ENCODE measurements around the gene CMTM8. TPM values are rescaled to one million over a fixed set of nuclear protein-coding genes. Genes with fewer than 3 reads are reported as not detected.

Gene CMTM8
- total RNA-seq, 1 experiment from 2014 or later, result 9.0 TPM

DNA sequence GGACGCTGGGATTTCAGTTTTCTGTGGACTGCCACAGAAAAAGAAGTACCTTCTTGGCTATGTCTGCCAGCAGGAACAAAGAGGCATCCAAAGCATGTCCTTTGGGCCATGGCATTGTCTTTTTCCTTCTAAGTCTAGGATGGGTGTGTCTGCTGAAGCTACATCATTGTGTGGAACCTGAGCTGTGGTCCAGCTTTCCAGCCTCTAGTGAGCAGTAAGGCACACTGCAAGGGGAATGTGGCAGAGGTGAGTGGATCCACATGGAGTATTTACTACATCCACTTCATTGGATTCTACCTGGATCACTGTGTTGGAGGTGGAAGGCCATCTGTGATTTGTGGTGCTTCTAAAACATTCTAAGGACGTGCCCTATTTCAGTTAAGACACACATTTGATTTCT lies 23.7 kb downstream of the CMTM8 start (continued):
- TF ChIP-seq, protein P1, sequence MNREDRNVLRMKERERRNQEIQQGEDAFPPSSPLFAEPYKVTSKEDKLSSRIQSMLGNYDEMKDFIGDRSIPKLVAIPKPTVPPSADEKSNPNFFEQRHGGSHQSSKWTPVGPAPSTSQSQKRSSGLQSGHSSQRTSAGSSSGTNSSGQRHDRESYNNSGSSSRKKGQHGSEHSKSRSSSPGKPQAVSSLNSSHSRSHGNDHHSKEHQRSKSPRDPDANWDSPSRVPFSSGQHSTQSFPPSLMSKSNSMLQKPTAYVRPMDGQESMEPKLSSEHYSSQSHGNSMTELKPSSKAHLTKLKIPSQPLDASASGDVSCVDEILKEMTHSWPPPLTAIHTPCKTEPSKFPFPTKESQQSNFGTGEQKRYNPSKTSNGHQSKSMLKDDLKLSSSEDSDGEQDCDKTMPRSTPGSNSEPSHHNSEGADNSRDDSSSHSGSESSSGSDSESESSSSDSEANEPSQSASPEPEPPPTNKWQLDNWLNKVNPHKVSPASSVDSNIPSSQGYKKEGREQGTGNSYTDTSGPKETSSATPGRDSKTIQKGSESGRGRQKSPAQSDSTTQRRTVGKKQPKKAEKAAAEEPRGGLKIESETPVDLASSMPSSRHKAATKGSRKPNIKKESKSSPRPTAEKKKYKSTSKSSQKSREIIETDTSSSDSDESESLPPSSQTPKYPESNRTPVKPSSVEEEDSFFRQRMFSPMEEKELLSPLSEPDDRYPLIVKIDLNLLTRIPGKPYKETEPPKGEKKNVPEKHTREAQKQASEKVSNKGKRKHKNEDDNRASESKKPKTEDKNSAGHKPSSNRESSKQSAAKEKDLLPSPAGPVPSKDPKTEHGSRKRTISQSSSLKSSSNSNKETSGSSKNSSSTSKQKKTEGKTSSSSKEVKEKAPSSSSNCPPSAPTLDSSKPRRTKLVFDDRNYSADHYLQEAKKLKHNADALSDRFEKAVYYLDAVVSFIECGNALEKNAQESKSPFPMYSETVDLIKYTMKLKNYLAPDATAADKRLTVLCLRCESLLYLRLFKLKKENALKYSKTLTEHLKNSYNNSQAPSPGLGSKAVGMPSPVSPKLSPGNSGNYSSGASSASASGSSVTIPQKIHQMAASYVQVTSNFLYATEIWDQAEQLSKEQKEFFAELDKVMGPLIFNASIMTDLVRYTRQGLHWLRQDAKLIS (CRISPR knock-in tag; IDR thresholded peaks at IDR 0.05; ENCODE audit: borderline replicate concordance), result no peak
- TF ChIP-seq FOXP1 (CRISPR knock-in tag; IDR thresholded peaks at IDR 0.05; ENCODE audit: borderline replicate concordance) (no peak), ZNF532 (CRISPR knock-in tag; IDR thresholded peaks at IDR 0.05; ENCODE audit: borderline replicate concordance) (no peak), MYBL2 (CRISPR knock-in tag; IDR thresholded peaks at IDR 0.05) (no peak), PRRX2 (CRISPR knock-in tag; IDR thresholded peaks at IDR 0.05) (no peak)

DNA sequence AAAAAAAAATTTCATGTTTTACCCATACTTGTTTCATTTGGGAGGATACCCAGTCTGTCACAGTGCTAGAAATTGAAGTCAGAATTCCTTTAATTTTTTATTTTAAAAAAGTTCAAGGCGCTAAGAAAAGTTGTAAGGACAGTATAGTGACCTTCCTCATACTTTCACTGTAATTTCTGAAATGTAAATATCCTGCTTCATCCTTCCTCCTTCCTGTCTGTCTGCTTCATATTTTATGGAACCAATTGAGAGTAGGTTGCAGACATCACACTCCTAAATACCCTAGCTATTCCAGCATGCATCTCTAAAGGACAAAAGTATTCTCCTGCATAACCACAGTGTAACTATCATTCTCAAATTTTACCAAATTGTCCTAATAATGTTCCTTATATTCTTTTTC lies 35.8 kb downstream of the CMTM8 start:
- ChIA-PET CTCF (interaction anchor here (1.9 kb wide), 1 partner anchor 193 kb away, joined by 4 read pairs; no protein-coding TSS in a partner anchor), POLR2A (no interaction called here)
- no peak overlapping the region for H3K4me3 Mint-ChIP-seq
- ATAC-seq (no peak), DNase-seq (ENCODE audit: low spot score) (no peak)
- H3K9me3 Mint-ChIP-seq, result peaks cover 4% of the 10 kb centered on the region; the same call in 1 of the 2 replicates
- H3K4me1 Mint-ChIP-seq, result no peaks in the 10 kb centered on the region
- no peak overlapping the region for H3K27ac Mint-ChIP-seq
- TF ChIP-seq CTCF (IDR thresholded peaks at IDR 0.05), result no peak
- H3K36me3 Mint-ChIP-seq, result 0 out of 2 replicates have a peak, but pooled peaks cover 2% of the 10 kb centered on the region
- H3K27me3 Mint-ChIP-seq (ENCODE audit: low read depth), result no peaks in the 10 kb centered on the region

- Mint-ChIP-seq H3K27me3 (ENCODE audit: low read depth) (no peaks in the 10 kb centered on the region), H3K9me3 (no peaks in the 10 kb centered on the region), H3K27ac (no peak overlapping the region), H3K36me3 (no peaks in the 10 kb centered on the region), H3K4me1 (no peaks in the 10 kb centered on the region), H3K4me3 (no peak overlapping the region)
- no peak for ATAC-seq
- no peak for TF ChIP-seq OVOL2 (CRISPR knock-in tag; IDR thresholded peaks at IDR 0.05; ENCODE audit: borderline replicate concordance)
- TF ChIP-seq, protein P2, sequence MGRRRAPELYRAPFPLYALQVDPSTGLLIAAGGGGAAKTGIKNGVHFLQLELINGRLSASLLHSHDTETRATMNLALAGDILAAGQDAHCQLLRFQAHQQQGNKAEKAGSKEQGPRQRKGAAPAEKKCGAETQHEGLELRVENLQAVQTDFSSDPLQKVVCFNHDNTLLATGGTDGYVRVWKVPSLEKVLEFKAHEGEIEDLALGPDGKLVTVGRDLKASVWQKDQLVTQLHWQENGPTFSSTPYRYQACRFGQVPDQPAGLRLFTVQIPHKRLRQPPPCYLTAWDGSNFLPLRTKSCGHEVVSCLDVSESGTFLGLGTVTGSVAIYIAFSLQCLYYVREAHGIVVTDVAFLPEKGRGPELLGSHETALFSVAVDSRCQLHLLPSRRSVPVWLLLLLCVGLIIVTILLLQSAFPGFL (CRISPR knock-in tag; IDR thresholded peaks at IDR 0.05; ENCODE audit: borderline replicate concordance), result no peak
- TF ChIP-seq ZNF219 (CRISPR knock-in tag; IDR thresholded peaks at IDR 0.05; ENCODE audit: borderline replicate concordance), result no peak
- ChIA-PET CTCF (interaction anchor here (1.7 kb wide), 1 partner anchor 36 kb away, joined by 8 read pairs; no protein-coding TSS in a partner anchor), POLR2A (no interaction called here)
- no peak for DNase-seq (ENCODE audit: low spot score)
These were observed 37.0 kb downstream of the CMTM8 start for GRCh38 chr3:32275506-32275905.
